Measurements from ENCODE around the gene HOOK1. TPM values are rescaled to one million over a fixed set of nuclear protein-coding genes. Genes with fewer than 3 reads are reported as not detected.
A peak's percentile ranks its signal among the peaks of the same experiment; 100 is the strongest.

HOOK1 gene
- 10 to 100 TPM; 15.2 to 30.6 (median 26.7) TPM for total RNA-seq
- long read RNA-seq, partial matches to known transcripts = 5 of 5 reads
- long read RNA-seq, other reads (novel, unspliced or antisense) = 0 of 5 reads

DNA sequence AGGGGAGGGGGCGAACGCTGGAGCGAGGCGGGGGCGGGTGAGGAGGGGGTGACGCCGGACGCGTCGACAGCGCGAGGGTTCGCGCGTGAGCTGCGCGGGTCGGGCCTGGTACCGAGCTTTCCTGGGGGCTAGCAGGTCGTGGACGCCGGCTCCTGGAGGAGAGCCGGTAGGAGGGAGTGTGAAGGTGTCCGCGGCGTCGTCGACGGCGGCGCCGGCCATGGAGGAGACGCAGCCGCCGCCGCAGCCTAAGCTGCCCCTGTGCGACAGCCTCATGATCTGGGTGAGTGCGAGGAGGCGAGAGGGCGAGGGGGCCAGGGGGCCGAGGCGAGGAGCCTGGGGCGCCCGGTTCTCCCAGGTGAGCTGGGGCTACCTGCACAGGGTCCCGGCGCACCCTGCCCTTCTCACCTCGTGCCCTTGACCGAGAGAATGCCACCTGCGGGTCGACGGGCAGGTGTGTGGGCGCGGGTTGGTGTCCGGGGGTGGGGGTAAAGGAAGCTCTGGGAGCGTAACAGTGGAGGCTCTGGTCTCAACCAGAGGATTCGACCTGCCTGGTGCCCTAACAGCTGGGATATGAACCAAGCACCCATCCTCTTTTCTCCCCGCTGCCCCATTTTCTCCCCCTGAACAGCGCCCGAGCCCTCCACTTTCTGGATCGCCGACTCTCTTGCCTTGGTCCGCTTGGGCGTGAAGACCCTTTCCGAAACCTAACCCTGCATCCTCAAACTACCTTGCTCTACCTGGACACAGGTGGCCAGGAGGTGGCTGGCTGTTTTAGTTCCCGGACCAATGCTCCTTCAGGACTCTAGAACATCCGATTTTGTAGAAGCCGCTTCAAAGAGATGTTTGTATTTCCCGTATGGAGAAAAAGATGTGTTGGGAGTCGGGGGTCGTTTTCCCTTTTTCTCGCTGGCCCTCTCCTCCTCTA is at the start of gene HOOK1:
Gene HOOK1 (plus strand): TSS at position 49 of the 925 bp plus-strand sequence. CDS start 169 bp downstream, at position 218.
- Histone ChIP-seq H3K27me3 (no peaks in the 10 kb centered on the region), H3K4me3 (peak within 1 kb of the TSS; percentile 64 to 73 (median 66)), H3K36me3 (no peaks in the 10 kb centered on the region), H3K9me3 (no peaks in the 10 kb centered on the region), H3K27ac (peak within 1 kb of the TSS; percentile 81 to 88 (median 85)), H3K4me1 (peaks cover 0 to 21% (median under 1%) of the 10 kb centered on the region in 4 donors)
- ATAC-seq (peak; percentile 20 to 36 (median 24)), DNase-seq (peak; percentile 43 to 61 (median 55))
- TF ChIP-seq, protein P1, sequence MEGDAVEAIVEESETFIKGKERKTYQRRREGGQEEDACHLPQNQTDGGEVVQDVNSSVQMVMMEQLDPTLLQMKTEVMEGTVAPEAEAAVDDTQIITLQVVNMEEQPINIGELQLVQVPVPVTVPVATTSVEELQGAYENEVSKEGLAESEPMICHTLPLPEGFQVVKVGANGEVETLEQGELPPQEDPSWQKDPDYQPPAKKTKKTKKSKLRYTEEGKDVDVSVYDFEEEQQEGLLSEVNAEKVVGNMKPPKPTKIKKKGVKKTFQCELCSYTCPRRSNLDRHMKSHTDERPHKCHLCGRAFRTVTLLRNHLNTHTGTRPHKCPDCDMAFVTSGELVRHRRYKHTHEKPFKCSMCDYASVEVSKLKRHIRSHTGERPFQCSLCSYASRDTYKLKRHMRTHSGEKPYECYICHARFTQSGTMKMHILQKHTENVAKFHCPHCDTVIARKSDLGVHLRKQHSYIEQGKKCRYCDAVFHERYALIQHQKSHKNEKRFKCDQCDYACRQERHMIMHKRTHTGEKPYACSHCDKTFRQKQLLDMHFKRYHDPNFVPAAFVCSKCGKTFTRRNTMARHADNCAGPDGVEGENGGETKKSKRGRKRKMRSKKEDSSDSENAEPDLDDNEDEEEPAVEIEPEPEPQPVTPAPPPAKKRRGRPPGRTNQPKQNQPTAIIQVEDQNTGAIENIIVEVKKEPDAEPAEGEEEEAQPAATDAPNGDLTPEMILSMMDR (IDR thresholded peaks at IDR 0.05) = no peak
- peak; percentile 20 for TF ChIP-seq POLR2A (IDR thresholded peaks at IDR 0.05)
- 2% methylated on average over 33 of the region's 71 CpGs for WGBS (ENCODE audit: insufficient coverage, low coverage, low lambda C conversion rate, missing lambda C conversion rate)
- intact Hi-C loops (cut with DNase I) = no loop called here

DNA sequence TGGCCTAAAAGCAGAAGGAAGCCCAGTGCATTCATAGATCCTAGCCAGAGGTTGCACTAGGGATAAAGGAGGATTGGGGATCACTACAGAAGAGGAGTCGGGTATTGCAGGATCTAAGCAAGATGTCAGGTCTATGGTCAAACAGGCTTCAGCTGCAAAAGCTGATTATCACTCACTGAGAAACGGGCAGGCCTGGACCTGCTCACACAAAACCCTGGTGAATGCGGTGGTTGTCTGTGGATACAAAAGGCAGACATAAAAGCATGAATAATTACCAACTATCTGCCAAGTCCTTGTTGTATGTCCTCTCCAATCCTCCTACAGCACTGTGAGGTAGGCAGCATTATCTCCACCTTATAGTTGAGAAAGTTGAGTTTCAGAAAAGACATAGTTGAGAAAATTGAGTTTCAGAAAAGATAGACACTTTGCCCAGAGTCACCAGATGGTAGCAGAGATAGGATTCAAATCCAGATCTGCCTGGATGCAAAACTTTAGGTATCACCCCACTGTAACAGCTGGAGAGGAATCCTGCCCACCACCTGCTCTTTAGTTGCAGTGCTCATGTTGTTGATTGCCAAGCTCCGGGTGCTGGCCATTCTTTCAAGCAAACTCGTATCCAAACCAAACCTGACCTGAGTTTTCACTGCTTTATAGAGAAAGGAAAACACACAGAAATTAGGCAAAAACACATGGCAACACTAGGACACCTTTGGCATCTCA is 49.6 kb upstream of the HOOK1 start:
- peaks cover 0 to 4% (median 1%) of the 10 kb centered on the region in 4 donors for H3K36me3 ChIP-seq
- H3K4me3 ChIP-seq = no peak overlapping the region
- no peaks in the 10 kb centered on the region for H3K4me1 ChIP-seq
- no peak for ATAC-seq
- DNase-seq = no peak
- TF ChIP-seq POLR2A (IDR thresholded peaks at IDR 0.05) = no peak
- TF ChIP-seq, protein P1 (IDR thresholded peaks at IDR 0.05) = no peak
- H3K27ac ChIP-seq = no peak overlapping the region
- 96% methylated on average over 3 of the region's 5 CpGs for WGBS (ENCODE audit: insufficient coverage, low coverage, low lambda C conversion rate, missing lambda C conversion rate)
- H3K9me3 ChIP-seq = no peaks in the 10 kb centered on the region
- no peaks in the 10 kb centered on the region for H3K27me3 ChIP-seq
- intact Hi-C loops (cut with DNase I) = no loop called here

DNA sequence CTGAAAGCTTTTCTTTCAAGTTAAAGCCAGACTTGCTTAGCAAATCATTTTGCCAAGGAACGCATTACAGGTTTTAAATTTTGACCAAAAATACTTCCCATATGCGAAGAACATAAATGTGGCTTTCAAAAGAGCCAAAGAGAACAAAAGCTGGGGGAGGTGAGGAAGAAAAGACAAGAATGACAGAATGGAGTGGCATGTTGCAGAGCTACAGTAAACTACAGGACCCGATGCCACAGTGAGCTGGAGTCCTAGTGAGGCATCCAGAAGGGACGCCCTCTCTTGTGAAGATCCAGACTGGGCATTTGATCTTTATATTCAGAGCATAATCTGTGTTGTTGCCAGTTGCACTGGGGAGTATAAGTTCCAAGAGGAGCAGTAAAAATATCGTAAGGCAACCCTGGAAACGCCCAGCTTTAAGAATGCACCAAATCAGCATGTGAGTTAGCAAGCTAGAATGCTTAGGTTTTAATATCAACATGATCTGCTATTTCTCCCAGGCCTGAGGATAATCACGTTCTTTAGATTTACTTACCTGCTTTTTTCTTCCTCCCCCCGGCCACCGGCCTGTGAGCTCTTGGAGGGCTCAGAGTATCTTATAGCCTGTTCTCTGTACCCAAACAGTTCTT is 48.4 kb upstream of the HOOK1 start:
- ATAC-seq (no peak), DNase-seq (no peak)
- Histone ChIP-seq H3K27ac (no peak overlapping the region), H3K4me3 (no peak overlapping the region), H3K4me1 (no peaks in the 10 kb centered on the region), H3K9me3 (no peaks in the 10 kb centered on the region), H3K36me3 (peaks cover 0 to 4% (median 1%) of the 10 kb centered on the region in 4 donors), H3K27me3 (no peaks in the 10 kb centered on the region)
- intact Hi-C loops (cut with DNase I) = no loop called here
- TF ChIP-seq, protein P1 (IDR thresholded peaks at IDR 0.05) = no peak
- TF ChIP-seq POLR2A (IDR thresholded peaks at IDR 0.05) = no peak
- WGBS (ENCODE audit: insufficient coverage, low coverage, low lambda C conversion rate, missing lambda C conversion rate) = 90% methylated on average over 9 of the region's 9 CpGs

DNA sequence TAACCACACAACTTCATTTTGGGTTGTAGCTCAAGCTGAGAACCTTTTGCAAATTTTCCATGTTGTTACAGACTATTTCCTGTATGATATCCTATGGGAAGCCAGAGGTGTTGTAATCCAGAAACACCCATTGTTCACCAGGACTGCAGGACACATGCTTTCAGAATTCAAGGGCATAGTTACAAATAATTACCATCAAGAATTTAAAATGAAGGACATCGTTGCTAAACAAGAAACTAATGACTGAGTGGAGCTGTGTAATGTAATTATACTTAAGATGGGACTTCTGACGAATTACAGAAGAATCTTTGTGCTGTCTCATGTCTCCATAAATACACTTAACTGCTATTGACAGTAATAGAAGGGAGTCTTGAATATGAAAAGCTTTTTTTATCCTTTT is 47.6 kb upstream of the HOOK1 start:
- intact Hi-C loops (cut with DNase I) = no loop called here
- WGBS (ENCODE audit: insufficient coverage, low coverage, low lambda C conversion rate, missing lambda C conversion rate) = 52% methylated on average over 2 of the region's 2 CpGs
- DNase-seq = no peak

More for the DNA sequence above, 47.6 kb upstream of the HOOK1 start:
- Histone ChIP-seq H3K4me1 (no peaks in the 10 kb centered on the region), H3K9me3 (no peaks in the 10 kb centered on the region), H3K27me3 (no peaks in the 10 kb centered on the region), H3K4me3 (no peak overlapping the region), H3K36me3 (peaks cover 0 to 3% (median 1%) of the 10 kb centered on the region in 4 donors), H3K27ac (no peak overlapping the region)
- ATAC-seq = no peak
- no peak for TF ChIP-seq POLR2A (IDR thresholded peaks at IDR 0.05)
- TF ChIP-seq, protein P1 (IDR thresholded peaks at IDR 0.05) = no peak

Data from right lobe of liver (tissue), 6 donors.